HEK293 (cell line): ENCODE data around the gene TGIF1.

Experiments
- BCL11A ChIP-seq: fragments of 450-650 bp; formaldehyde crosslinking; IDR thresholded peaks from 2 replicates; pipeline ENCODE4 v1.5.1; 2016; ENCODE audit warnings: low read depth, missing biosample characterization, missing genetic modification characterization
- GLIS1 ChIP-seq: fragments of 450-650 bp; formaldehyde crosslinking; IDR thresholded peaks from 2 replicates; pipeline ENCODE4 v1.5.1; 2016; ENCODE audit warnings: missing biosample characterization, missing genetic modification characterization
- HOXC10 ChIP-seq: sonication (generic); formaldehyde crosslinking; IDR thresholded peaks from 2 replicates; pipeline ENCODE4 v1.8.1; 2023; ENCODE audit warnings: mild to moderate bottlenecking, missing genetic modification reagents
- RBAK ChIP-seq: fragments of 450-650 bp; formaldehyde crosslinking; IDR thresholded peaks from 2 replicates; pipeline ENCODE4 v1.5.1; 2016; ENCODE audit warnings: missing biosample characterization, missing genetic modification characterization
- SCRT2 ChIP-seq: fragments of 450-650 bp; formaldehyde crosslinking; IDR thresholded peaks from 2 replicates; pipeline ENCODE4 v1.5.1; 2016; ENCODE audit warnings: missing biosample characterization, missing genetic modification characterization
- SP3 ChIP-seq: fragments of 450-650 bp; formaldehyde crosslinking; IDR thresholded peaks from 2 replicates; pipeline ENCODE4 v1.5.1; 2016; ENCODE audit warnings: missing biosample characterization, missing genetic modification characterization
- ZBTB8A ChIP-seq: fragments of 450-650 bp; formaldehyde crosslinking; IDR thresholded peaks from 2 replicates; pipeline ENCODE4 v1.5.1; 2016; ENCODE audit warnings: missing biosample characterization, missing genetic modification characterization
- ZEB2 ChIP-seq: fragments of 450-650 bp; formaldehyde crosslinking; IDR thresholded peaks from 2 replicates; pipeline ENCODE4 v1.5.1; 2016; ENCODE audit warnings: missing biosample characterization, missing genetic modification characterization
- ZFHX2 ChIP-seq: fragments of 450-650 bp; formaldehyde crosslinking; conservative IDR thresholded peaks from 2 replicates; pipeline ENCODE4 v1.5.1; 2016; ENCODE audit warnings: missing biosample characterization, missing genetic modification characterization
- ZNF214 ChIP-seq: fragments of 450-650 bp; formaldehyde crosslinking; IDR thresholded peaks from 2 replicates; pipeline ENCODE4 v1.5.1; 2017; ENCODE audit warnings: missing biosample characterization, mild to moderate bottlenecking, missing genetic modification characterization, borderline replicate concordance
- ZNF223 ChIP-seq: fragments of 450-650 bp; formaldehyde crosslinking; IDR thresholded peaks from 2 replicates; pipeline ENCODE4 v1.5.1; 2016; ENCODE audit warnings: missing biosample characterization, missing genetic modification characterization
- ZNF292 ChIP-seq: fragments of 450-650 bp; formaldehyde crosslinking; IDR thresholded peaks from 2 replicates; pipeline ENCODE4 v1.5.1; 2016; ENCODE audit warnings: low read depth, missing biosample characterization, missing genetic modification characterization, borderline replicate concordance
- ZNF335 ChIP-seq: fragments of 450-650 bp; formaldehyde crosslinking; conservative IDR thresholded peaks from 2 replicates; pipeline ENCODE4 v1.5.1; 2016; ENCODE audit warnings: missing biosample characterization, missing genetic modification characterization
- ZNF473 ChIP-seq: fragments of 450-650 bp; formaldehyde crosslinking; IDR thresholded peaks from 2 replicates; pipeline ENCODE4 v1.5.1; 2017; ENCODE audit warnings: missing biosample characterization, missing genetic modification characterization
- ZNF544 ChIP-seq: fragments of 450-650 bp; formaldehyde crosslinking; IDR thresholded peaks from 2 replicates; pipeline ENCODE4 v1.5.0; 2017; ENCODE audit warnings: missing biosample characterization, missing genetic modification characterization
- ZNF558 ChIP-seq: fragments of 450-650 bp; formaldehyde crosslinking; IDR thresholded peaks from 2 replicates; pipeline ENCODE4 v1.5.1; 2016; ENCODE audit warnings: missing biosample characterization, missing genetic modification characterization
- ZNF571 ChIP-seq: fragments of 450-650 bp; formaldehyde crosslinking; IDR thresholded peaks from 2 replicates; pipeline ENCODE4 v1.5.0; 2017; ENCODE audit warnings: missing biosample characterization, missing genetic modification characterization
- ZNF596 ChIP-seq: fragments of 450-650 bp; IDR thresholded peaks from 2 replicates; pipeline ENCODE4 v1.5.0; 2018; ENCODE audit warnings: missing biosample characterization, mild to moderate bottlenecking, missing genetic modification characterization, moderate library complexity
- ZNF600 ChIP-seq: fragments of 450-650 bp; formaldehyde crosslinking; IDR thresholded peaks from 2 replicates; pipeline ENCODE4 v1.5.1; 2016; ENCODE audit warnings: missing biosample characterization, missing genetic modification characterization
- ZNF629 ChIP-seq: fragments of 450-650 bp; formaldehyde crosslinking; IDR thresholded peaks from 2 replicates; pipeline ENCODE4 v1.5.1; 2017; ENCODE audit warnings: missing biosample characterization, missing genetic modification characterization
- ZNF658 ChIP-seq: fragments of 450-650 bp; formaldehyde crosslinking; IDR thresholded peaks from 2 replicates; pipeline ENCODE4; 2016; ENCODE audit warnings: missing biosample characterization, missing genetic modification characterization
- ZNF776 ChIP-seq: fragments of 450-650 bp; formaldehyde crosslinking; IDR thresholded peaks from 2 replicates; pipeline ENCODE4 v1.5.0; 2017; ENCODE audit warnings: missing biosample characterization, missing genetic modification characterization, borderline replicate concordance
- TF ChIP-seq, protein P1 (sequence below): fragments of 450-650 bp; formaldehyde crosslinking; IDR thresholded peaks from 2 replicates; pipeline ENCODE4 v1.5.1; 2016; ENCODE audit warnings: missing biosample characterization, missing genetic modification characterization
- TF ChIP-seq, protein P2 (sequence below): fragments of 450-650 bp; formaldehyde crosslinking; IDR thresholded peaks from 2 replicates; pipeline ENCODE4 v1.5.1; 2016; ENCODE audit warnings: missing biosample characterization, missing genetic modification characterization
- TF ChIP-seq, protein P3 (sequence below): fragments of 450-650 bp; formaldehyde crosslinking; optimal IDR thresholded peaks from 2 replicates; pipeline ENCODE3; 2016; ENCODE audit warnings: missing biosample characterization, mild to moderate bottlenecking, missing genetic modification characterization
- TF ChIP-seq, protein P4 (sequence below): fragments of 450-650 bp; formaldehyde crosslinking; IDR thresholded peaks from 2 replicates; pipeline ENCODE4 v1.5.1; 2017; ENCODE audit warnings: missing biosample characterization, missing genetic modification characterization
- TF ChIP-seq, protein P5 (sequence below): fragments of 450-650 bp; formaldehyde crosslinking; IDR thresholded peaks from 2 replicates; pipeline ENCODE4 v1.5.1; 2017; ENCODE audit warnings: missing biosample characterization, missing genetic modification characterization
- TF ChIP-seq, protein P6 (sequence below): fragments of 450-650 bp; formaldehyde crosslinking; IDR thresholded peaks from 2 replicates; pipeline ENCODE4 v1.5.1; 2016; ENCODE audit warnings: missing biosample characterization, missing genetic modification characterization
- TF ChIP-seq, protein P7 (sequence below): sonication (generic); formaldehyde crosslinking; IDR thresholded peaks from 2 replicates; pipeline ENCODE4 v1.8.1; 2022; ENCODE audit warnings: mild to moderate bottlenecking, moderate library complexity, missing genetic modification reagents

The TGIF1 gene

DNA sequence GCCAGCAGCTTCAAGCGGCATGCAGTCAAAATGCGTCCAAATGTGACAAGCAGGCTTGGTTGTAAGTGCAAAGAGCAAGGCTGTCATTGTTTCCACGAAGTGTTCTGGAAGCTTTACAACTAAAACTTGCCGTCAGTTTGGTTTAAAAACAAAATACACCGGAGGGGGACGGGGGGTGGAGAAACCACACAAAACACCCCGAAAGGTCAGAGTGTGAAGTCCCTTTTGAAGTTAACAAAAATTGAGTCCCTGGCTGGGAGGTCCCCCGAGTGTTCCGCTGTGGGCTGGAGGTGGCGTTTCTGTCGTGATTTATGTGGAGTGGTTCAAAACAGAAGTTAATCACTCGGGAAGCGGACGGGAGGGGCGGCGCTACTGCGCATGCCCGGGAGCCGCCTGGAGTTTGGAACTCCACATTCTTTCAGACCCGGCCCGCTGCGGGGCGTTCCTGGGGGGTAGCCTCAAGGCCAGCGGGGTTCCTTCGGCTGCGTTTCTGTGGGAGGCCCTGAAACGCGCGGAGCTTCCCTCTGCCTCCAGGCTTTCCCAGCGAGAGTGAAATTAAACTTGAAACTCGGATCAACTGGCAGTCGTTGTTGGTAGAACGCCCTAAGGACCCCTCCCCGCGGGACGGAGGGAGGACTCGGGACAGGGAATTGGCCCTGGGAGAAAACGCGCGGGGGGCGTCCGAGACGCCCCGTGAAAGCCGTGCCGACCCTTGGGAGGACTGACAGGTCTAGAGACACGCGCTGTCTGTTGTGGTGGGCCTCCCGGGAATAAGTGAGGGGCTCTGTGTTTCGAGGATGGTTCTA lies 1.4 kb downstream of the TGIF1 start (continued):
- TF ChIP-seq, protein P1, sequence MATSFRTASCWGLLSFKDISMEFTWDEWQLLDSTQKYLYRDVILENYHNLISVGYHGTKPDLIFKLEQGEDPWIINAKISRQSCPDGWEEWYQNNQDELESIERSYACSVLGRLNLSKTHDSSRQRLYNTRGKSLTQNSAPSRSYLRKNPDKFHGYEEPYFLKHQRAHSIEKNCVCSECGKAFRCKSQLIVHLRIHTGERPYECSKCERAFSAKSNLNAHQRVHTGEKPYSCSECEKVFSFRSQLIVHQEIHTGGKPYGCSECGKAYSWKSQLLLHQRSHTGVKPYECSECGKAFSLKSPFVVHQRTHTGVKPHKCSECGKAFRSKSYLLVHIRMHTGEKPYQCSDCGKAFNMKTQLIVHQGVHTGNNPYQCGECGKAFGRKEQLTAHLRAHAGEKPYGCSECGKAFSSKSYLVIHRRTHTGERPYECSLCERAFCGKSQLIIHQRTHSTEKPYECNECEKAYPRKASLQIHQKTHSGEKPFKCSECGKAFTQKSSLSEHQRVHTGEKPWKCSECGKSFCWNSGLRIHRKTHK (tag by site-specific recombination) = no peak
- TF ChIP-seq ZNF223 (tag by site-specific recombination) (no peak), ZNF658 (tag by site-specific recombination) (no peak), ZBTB8A (0 out of 2 replicates have a peak, but pooled peaks have one; percentile 43), SP3 (tag by site-specific recombination) (peak; percentile 61), ZNF292 (no peak), ZNF629 (tag by site-specific recombination) (peak; percentile 31; the same call in 1 of the 2 replicates), RBAK (tag by site-specific recombination) (no peak), ZNF600 (tag by site-specific recombination) (peak; percentile 97), ZNF214 (no peak), ZNF596 (tag by site-specific recombination) (no peak), ZNF571 (tag by site-specific recombination) (no peak), SCRT2 (tag by site-specific recombination) (no peak), ZNF335 (tag by site-specific recombination) (peak; percentile 82), ZNF473 (tag by site-specific recombination) (no peak), ZNF558 (tag by site-specific recombination) (no peak), ZEB2 (tag by site-specific recombination) (peak; percentile 50), HOXC10 (CRISPR knock-in tag) (no peak), BCL11A (tag by site-specific recombination) (no peak; the same call in 1 of the 2 replicates), ZNF776 (tag by site-specific recombination) (no peak), GLIS1 (tag by site-specific recombination) (peak; percentile 95), ZFHX2 (tag by site-specific recombination) (0 out of 2 replicates have a peak, but pooled peaks have one; percentile 3), ZNF544 (no peak)
- TF ChIP-seq, protein P2, sequence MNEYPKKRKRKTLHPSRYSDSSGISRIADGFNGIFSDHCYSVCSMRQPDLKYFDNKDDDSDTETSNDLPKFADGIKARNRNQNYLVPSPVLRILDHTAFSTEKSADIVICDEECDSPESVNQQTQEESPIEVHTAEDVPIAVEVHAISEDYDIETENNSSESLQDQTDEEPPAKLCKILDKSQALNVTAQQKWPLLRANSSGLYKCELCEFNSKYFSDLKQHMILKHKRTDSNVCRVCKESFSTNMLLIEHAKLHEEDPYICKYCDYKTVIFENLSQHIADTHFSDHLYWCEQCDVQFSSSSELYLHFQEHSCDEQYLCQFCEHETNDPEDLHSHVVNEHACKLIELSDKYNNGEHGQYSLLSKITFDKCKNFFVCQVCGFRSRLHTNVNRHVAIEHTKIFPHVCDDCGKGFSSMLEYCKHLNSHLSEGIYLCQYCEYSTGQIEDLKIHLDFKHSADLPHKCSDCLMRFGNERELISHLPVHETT (tag by site-specific recombination) = no peak
- TF ChIP-seq, protein P3, sequence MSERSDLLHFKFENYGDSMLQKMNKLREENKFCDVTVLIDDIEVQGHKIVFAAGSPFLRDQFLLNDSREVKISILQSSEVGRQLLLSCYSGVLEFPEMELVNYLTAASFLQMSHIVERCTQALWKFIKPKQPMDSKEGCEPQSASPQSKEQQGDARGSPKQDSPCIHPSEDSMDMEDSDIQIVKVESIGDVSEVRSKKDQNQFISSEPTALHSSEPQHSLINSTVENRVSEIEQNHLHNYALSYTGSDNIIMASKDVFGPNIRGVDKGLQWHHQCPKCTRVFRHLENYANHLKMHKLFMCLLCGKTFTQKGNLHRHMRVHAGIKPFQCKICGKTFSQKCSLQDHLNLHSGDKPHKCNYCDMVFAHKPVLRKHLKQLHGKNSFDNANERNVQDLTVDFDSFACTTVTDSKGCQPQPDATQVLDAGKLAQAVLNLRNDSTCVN (tag by site-specific recombination) = peak; percentile 20
- TF ChIP-seq, protein P4, sequence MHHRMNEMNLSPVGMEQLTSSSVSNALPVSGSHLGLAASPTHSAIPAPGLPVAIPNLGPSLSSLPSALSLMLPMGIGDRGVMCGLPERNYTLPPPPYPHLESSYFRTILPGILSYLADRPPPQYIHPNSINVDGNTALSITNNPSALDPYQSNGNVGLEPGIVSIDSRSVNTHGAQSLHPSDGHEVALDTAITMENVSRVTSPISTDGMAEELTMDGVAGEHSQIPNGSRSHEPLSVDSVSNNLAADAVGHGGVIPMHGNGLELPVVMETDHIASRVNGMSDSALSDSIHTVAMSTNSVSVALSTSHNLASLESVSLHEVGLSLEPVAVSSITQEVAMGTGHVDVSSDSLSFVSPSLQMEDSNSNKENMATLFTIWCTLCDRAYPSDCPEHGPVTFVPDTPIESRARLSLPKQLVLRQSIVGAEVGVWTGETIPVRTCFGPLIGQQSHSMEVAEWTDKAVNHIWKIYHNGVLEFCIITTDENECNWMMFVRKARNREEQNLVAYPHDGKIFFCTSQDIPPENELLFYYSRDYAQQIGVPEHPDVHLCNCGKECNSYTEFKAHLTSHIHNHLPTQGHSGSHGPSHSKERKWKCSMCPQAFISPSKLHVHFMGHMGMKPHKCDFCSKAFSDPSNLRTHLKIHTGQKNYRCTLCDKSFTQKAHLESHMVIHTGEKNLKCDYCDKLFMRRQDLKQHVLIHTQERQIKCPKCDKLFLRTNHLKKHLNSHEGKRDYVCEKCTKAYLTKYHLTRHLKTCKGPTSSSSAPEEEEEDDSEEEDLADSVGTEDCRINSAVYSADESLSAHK (tag by site-specific recombination) = peak; percentile 68; the same call in 1 of the 2 replicates
- TF ChIP-seq, protein P5, sequence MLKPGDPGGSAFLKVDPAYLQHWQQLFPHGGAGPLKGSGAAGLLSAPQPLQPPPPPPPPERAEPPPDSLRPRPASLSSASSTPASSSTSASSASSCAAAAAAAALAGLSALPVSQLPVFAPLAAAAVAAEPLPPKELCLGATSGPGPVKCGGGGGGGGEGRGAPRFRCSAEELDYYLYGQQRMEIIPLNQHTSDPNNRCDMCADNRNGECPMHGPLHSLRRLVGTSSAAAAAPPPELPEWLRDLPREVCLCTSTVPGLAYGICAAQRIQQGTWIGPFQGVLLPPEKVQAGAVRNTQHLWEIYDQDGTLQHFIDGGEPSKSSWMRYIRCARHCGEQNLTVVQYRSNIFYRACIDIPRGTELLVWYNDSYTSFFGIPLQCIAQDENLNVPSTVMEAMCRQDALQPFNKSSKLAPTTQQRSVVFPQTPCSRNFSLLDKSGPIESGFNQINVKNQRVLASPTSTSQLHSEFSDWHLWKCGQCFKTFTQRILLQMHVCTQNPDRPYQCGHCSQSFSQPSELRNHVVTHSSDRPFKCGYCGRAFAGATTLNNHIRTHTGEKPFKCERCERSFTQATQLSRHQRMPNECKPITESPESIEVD (tag by site-specific recombination) = peak; percentile 71
- TF ChIP-seq, protein P6, sequence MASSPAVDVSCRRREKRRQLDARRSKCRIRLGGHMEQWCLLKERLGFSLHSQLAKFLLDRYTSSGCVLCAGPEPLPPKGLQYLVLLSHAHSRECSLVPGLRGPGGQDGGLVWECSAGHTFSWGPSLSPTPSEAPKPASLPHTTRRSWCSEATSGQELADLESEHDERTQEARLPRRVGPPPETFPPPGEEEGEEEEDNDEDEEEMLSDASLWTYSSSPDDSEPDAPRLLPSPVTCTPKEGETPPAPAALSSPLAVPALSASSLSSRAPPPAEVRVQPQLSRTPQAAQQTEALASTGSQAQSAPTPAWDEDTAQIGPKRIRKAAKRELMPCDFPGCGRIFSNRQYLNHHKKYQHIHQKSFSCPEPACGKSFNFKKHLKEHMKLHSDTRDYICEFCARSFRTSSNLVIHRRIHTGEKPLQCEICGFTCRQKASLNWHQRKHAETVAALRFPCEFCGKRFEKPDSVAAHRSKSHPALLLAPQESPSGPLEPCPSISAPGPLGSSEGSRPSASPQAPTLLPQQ = no peak
- TF ChIP-seq, protein P7, sequence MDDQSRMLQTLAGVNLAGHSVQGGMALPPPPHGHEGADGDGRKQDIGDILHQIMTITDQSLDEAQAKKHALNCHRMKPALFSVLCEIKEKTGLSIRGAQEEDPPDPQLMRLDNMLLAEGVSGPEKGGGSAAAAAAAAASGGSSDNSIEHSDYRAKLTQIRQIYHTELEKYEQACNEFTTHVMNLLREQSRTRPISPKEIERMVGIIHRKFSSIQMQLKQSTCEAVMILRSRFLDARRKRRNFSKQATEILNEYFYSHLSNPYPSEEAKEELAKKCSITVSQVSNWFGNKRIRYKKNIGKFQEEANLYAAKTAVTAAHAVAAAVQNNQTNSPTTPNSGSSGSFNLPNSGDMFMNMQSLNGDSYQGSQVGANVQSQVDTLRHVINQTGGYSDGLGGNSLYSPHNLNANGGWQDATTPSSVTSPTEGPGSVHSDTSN (CRISPR knock-in tag) = no peak
